WTC11 (cell line): Measurements from ENCODE around the gene MARS1. TPM values are rescaled to one million over a fixed set of nuclear protein-coding genes. Genes with fewer than 3 reads are reported as not detected.
"Not testable (repeated sequence)": the region's sequence is repeated elsewhere in the genome, so short reads cannot be mapped to it uniquely, and the experiment has no call there.

ENCODE experiments used
- ATAC-seq: fragments of 200-7000 bp; cut with Tn5 transposase; 2 replicates; pipeline ENCODE4 v1.10.0; 2021; ENCODE audit warnings: mild to moderate bottlenecking, moderate library complexity
- CTCF ChIA-PET: fragments of 300-600 bp; sonication (Branson Sonifier 250); formaldehyde crosslinking; loops from one replicate; lab custom pipeline; 2021; ENCODE audit warnings: antibody characterized with exemption; lab: Charles Lee
- POLR2A ChIA-PET: fragments of 350-600 bp; sonication (Branson Sonifier 250); formaldehyde crosslinking; loops from one replicate; lab custom pipeline; 2021; ENCODE audit warnings: antibody characterized with exemption; lab: Charles Lee
- DNase-seq: peaks from one replicate; pipeline ENCODE4 v3.0.0; 2021; ENCODE audit warnings: low spot score
- H3K27ac Mint-ChIP-seq: 2 replicates; pipeline ENCODE4 v1.8.0; 2021; ENCODE audit warnings: mixed read lengths
- H3K27me3 Mint-ChIP-seq: 2 replicates; pipeline ENCODE4 v1.8.0; 2021; ENCODE audit warnings: low read depth, mild to moderate bottlenecking, moderate library complexity, mixed read lengths
- H3K36me3 Mint-ChIP-seq: 2 replicates; pipeline ENCODE4 v1.8.0; 2021; ENCODE audit warnings: mixed read lengths
- H3K4me1 Mint-ChIP-seq: 2 replicates; pipeline ENCODE4 v1.8.0; 2022; ENCODE audit warnings: mixed read lengths
- H3K4me3 Mint-ChIP-seq: 2 replicates; pipeline ENCODE4 v1.8.0; 2021; ENCODE audit warnings: mild to moderate bottlenecking, moderate library complexity, mixed read lengths
- H3K9me3 Mint-ChIP-seq: 2 replicates; pipeline ENCODE4 v1.8.0; 2021; ENCODE audit warnings: mixed read lengths
- AFF4 ChIP-seq: sonication (generic); formaldehyde crosslinking; IDR thresholded peaks from 2 replicates; pipeline ENCODE4 v1.8.1; 2023; ENCODE audit warnings: mild to moderate bottlenecking, missing genetic modification reagents, borderline replicate concordance
- ATF2 ChIP-seq: sonication (generic); formaldehyde crosslinking; IDR thresholded peaks from 2 replicates; pipeline ENCODE4 v1.8.1; 2022; ENCODE audit warnings: low read depth, missing genetic modification reagents, borderline replicate concordance
- CREB1 ChIP-seq: sonication (generic); formaldehyde crosslinking; IDR thresholded peaks from 2 replicates; pipeline ENCODE4 v1.8.0; 2023; ENCODE audit warnings: mild to moderate bottlenecking, missing genetic modification reagents
- HMGA2 ChIP-seq: fragments of 250-450 bp; sonication (Bioruptor Pico); IDR thresholded peaks from 2 replicates; pipeline ENCODE4 v1.4.0; 2021; ENCODE audit warnings: mild to moderate bottlenecking, moderate library complexity
- MAX ChIP-seq: sonication (generic); formaldehyde crosslinking; IDR thresholded peaks from 2 replicates; pipeline ENCODE4 v1.8.0; 2022; ENCODE audit warnings: mild to moderate bottlenecking, missing genetic modification reagents
- STAT6 ChIP-seq: sonication (generic); formaldehyde crosslinking; conservative IDR thresholded peaks from 2 replicates; pipeline ENCODE4 v1.8.1; 2023; ENCODE audit warnings: mild to moderate bottlenecking, low read depth, missing genetic modification reagents, moderate library complexity
- USF1 ChIP-seq: sonication (generic); formaldehyde crosslinking; IDR thresholded peaks from 2 replicates; pipeline ENCODE4 v1.8.0; 2022; ENCODE audit warnings: mild to moderate bottlenecking, missing genetic modification reagents
- total RNA-seq: library from RNA; stranded (reverse); gene quantifications from 3 replicates; pipeline ENCODE4 v1.2.3, GENCODE V29; 2021

The MARS1 gene
- total RNA-seq, 1 experiment from 2014 or later, result 367 TPM

- TF ChIP-seq STAT6 (CRISPR knock-in tag) (no peak), USF1 (no peak), HMGA2 (no peak), CREB1 (CRISPR knock-in tag) (no peak), MAX (CRISPR knock-in tag) (no peak), AFF4 (CRISPR knock-in tag) (no peak), ATF2 (CRISPR knock-in tag) (no peak)
These were observed 12.3 kb downstream of the MARS1 start (continued) for GRCh38 chr12:57500213-57500612.

GRCh38 chr12:57502311-57502969 is 14.6 kb downstream of the MARS1 start:
- not testable (repeated sequence) for DNase-seq, ATAC-seq, H3K27me3 Mint-ChIP-seq, H3K27ac Mint-ChIP-seq, H3K4me3 Mint-ChIP-seq, H3K9me3 Mint-ChIP-seq, H3K4me1 Mint-ChIP-seq
- H3K36me3 Mint-ChIP-seq, result peaks cover 88% of the 10 kb centered on the region
- ChIA-PET CTCF (interaction anchor here (0.6 to 0.7 kb wide), 3 partner anchors 44 to 410 kb away, joined by 3 read pairs; no protein-coding TSS in a partner anchor), POLR2A (interaction anchor here (0.5 to 1.0 kb wide), 6 partner anchors 12 to 957 kb away, joined by 3 to 17 read pairs (median 3); no protein-coding TSS in a partner anchor)

- DNase-seq, H3K4me3 Mint-ChIP-seq, CTCF ChIA-PET, H3K9me3 Mint-ChIP-seq, ATAC-seq, H3K4me1 Mint-ChIP-seq, H3K27me3 Mint-ChIP-seq, H3K27ac Mint-ChIP-seq: not testable (repeated sequence)
- peaks cover 80% of the 10 kb centered on the region for H3K36me3 Mint-ChIP-seq
- POLR2A ChIA-PET, result interaction anchor here (0.6 kb wide), 1 partner anchor 1285 kb away, joined by 3 read pairs; the partner anchor contains the start of gene RNF41
These were observed 18.7 kb downstream of the MARS1 start for GRCh38 chr12:57506541-57506940.

- ATAC-seq, H3K4me1 Mint-ChIP-seq, H3K9me3 Mint-ChIP-seq, CTCF ChIA-PET, H3K27me3 Mint-ChIP-seq, POLR2A ChIA-PET, H3K4me3 Mint-ChIP-seq, DNase-seq, H3K27ac Mint-ChIP-seq: not testable (repeated sequence)
- H3K36me3 Mint-ChIP-seq, result peaks cover 81% of the 10 kb centered on the region
These were observed 19.9 kb downstream of the MARS1 start for GRCh38 chr12:57507796-57508195.
